NAMALWA (cell line): ENCODE data around the gene PPDPF.

ENCODE experiments used
- DNase-seq: peaks from one replicate; pipeline ENCODE4 v3.0.0-alpha.2; 2015; ENCODE audit warnings: low spot score

Gene PPDPF

GRCh38 chr20:63487781-63488241 is 32.8 kb upstream of the PPDPF start:
- DNase-seq, result no peak

GRCh38 chr20:63488315-63489251 is 32.0 kb upstream of the PPDPF start:
- DNase-seq, result no peak

GRCh38 chr20:63490416-63490815 is 30.1 kb upstream of the PPDPF start:
- no peak for DNase-seq

- no peak for DNase-seq
These were observed 29.5 kb upstream of the PPDPF start for GRCh38 chr20:63491078-63491477.

GRCh38 chr20:63491635-63492230 is 28.8 kb upstream of the PPDPF start:
- no peak for DNase-seq

- no peak for DNase-seq
These were observed 28.0 kb upstream of the PPDPF start for GRCh38 chr20:63492518-63492917.

- no peak for DNase-seq
These were observed 27.6 kb upstream of the PPDPF start for GRCh38 chr20:63492982-63493381.

- DNase-seq, result no peak
These were observed 27.0 kb upstream of the PPDPF start for GRCh38 chr20:63493563-63494020.

GRCh38 chr20:63494084-63494419 is 26.5 kb upstream of the PPDPF start:
- no peak for DNase-seq

- DNase-seq, result no peak
These were observed 26.0 kb upstream of the PPDPF start for GRCh38 chr20:63494420-63495166.

GRCh38 chr20:63495167-63495720 is 25.3 kb upstream of the PPDPF start:
- no peak for DNase-seq

- DNase-seq, result peak; percentile 75
These were observed 24.6 kb upstream of the PPDPF start for GRCh38 chr20:63495741-63496595.

GRCh38 chr20:63496596-63497120 is 23.9 kb upstream of the PPDPF start:
- DNase-seq, result no peak

- DNase-seq, result no peak
These were observed 23.2 kb upstream of the PPDPF start for GRCh38 chr20:63497138-63497945.

- no peak for DNase-seq
These were observed 22.3 kb upstream of the PPDPF start for GRCh38 chr20:63497946-63498935.

- peak; percentile 63 for DNase-seq
These were observed 21.6 kb upstream of the PPDPF start, which contains the start of gene EEF1A2 for GRCh38 chr20:63498960-63499337. EEF1A2 (minus strand) TSS chr20:63499083; CDS start chr20:63497763, 1,320 bp downstream.

GRCh38 chr20:63499338-63499969 is 21.1 kb upstream of the PPDPF start:
- peak; percentile 40 for DNase-seq

GRCh38 chr20:63500151-63500901 is 20.2 kb upstream of the PPDPF start:
- no peak for DNase-seq
